Uterus (tissue), 2 donors: ENCODE data around the gene HPGD.

Source experiments
- POLR2A ChIP-seq, 2 donors: fragments of 450-650 bp; IDR thresholded peaks; one replicate each; pipeline ENCODE4 v1.6.1; 2016; ENCODE audit warnings: antibody characterized with exemption in 2 of 2, mild to moderate bottlenecking in 1 of 2, moderate library complexity in 1 of 2
- TF ChIP-seq, protein P1 (sequence below), 4 experiments: fragments of 200-600 bp in 2 of 4; fragments of 450-650 bp in 2 of 4; sonication (generic) in 2 of 4; IDR thresholded peaks; one replicate each; pipeline ENCODE4 v1.5.1; 2016 to 2019; ENCODE audit warnings: antibody characterized with exemption in 4 of 4, mild to moderate bottlenecking in 2 of 4, moderate library complexity in 1 of 4

DNA sequence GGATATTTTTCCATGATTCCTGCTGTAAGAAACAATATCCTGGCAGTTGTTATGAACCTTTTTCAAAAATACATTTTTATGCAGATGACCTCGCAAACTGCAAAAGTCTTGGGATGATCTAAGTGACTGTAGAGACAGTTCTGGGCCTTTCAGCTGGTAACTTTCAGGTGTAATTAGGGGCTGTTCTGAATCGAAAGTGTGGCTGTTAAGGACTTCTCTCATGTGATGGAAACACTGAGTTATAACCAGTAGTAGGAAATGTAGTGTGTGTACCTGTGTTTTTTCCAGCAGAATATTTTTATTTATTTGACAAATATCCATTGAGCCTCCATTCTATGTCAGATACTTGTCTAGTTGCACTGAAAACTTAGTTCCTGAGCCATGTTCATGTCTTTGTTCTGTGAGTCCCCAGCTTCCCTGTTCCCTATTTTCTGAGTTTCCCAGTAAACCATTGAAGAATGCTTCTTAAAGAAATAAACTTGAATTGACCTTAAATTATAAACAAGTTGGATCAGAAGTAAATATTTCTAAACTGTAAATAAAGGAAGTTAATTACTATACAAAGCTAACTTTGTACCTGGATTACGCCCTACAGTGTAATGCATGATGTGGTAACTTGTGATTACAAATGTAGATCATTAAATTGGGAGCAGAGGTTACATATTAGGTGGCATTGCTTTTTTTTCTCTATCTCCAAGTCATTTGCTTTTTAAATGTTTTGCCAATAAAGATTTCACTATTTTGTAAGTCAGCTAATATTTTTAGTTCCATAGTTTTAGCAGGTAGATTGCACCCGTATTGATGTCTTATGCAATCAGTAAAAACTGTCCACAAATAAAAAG, 33.7 kb upstream of the HPGD start:
- TF ChIP-seq, protein P1, sequence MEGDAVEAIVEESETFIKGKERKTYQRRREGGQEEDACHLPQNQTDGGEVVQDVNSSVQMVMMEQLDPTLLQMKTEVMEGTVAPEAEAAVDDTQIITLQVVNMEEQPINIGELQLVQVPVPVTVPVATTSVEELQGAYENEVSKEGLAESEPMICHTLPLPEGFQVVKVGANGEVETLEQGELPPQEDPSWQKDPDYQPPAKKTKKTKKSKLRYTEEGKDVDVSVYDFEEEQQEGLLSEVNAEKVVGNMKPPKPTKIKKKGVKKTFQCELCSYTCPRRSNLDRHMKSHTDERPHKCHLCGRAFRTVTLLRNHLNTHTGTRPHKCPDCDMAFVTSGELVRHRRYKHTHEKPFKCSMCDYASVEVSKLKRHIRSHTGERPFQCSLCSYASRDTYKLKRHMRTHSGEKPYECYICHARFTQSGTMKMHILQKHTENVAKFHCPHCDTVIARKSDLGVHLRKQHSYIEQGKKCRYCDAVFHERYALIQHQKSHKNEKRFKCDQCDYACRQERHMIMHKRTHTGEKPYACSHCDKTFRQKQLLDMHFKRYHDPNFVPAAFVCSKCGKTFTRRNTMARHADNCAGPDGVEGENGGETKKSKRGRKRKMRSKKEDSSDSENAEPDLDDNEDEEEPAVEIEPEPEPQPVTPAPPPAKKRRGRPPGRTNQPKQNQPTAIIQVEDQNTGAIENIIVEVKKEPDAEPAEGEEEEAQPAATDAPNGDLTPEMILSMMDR (IDR thresholded peaks at IDR 0.05) = no peak
- no peak for TF ChIP-seq POLR2A (IDR thresholded peaks at IDR 0.05)
